Measurements from ENCODE around the gene OLFML3. TPM values are rescaled to one million over a fixed set of nuclear protein-coding genes. Genes with fewer than 3 reads are reported as not detected.

Gene OLFML3
- total RNA-seq, 4 donors from 2014 or later: 3.3 to 12.0 (median 7.8) TPM

GRCh38 chr1:113965703-113966412 lies 13.4 kb upstream of the OLFML3 start:
- no peak for DNase-seq
- TF ChIP-seq CTCF (IDR thresholded peaks at IDR 0.05): no peak
- no peak for TF ChIP-seq POLR2A (IDR thresholded peaks at IDR 0.05)
- H3K9me3 ChIP-seq: no peaks in the 10 kb centered on the region
- no peaks in the 10 kb centered on the region for H3K27me3 ChIP-seq
- no peak overlapping the region for H3K4me3 ChIP-seq
- no peak overlapping the region for H3K27ac ChIP-seq
- peaks cover 0 to 92% (median 0%) of the 10 kb centered on the region in 3 donors for H3K36me3 ChIP-seq
- H3K4me1 ChIP-seq: no peaks in the 10 kb centered on the region

GRCh38 chr1:113972954-113973353 lies 6.3 kb upstream of the OLFML3 start:
- H3K4me3 ChIP-seq: no peak overlapping the region
- TF ChIP-seq CTCF (IDR thresholded peaks at IDR 0.05) (no peak), POLR2A (IDR thresholded peaks at IDR 0.05) (no peak)
- H3K4me1 ChIP-seq: peaks cover 0 to 9% (median 0%) of the 10 kb centered on the region in 4 donors
- no peaks in the 10 kb centered on the region for H3K9me3 ChIP-seq
- DNase-seq: no peak
- no peak overlapping the region for H3K27ac ChIP-seq
- H3K27me3 ChIP-seq: no peaks in the 10 kb centered on the region
- H3K36me3 ChIP-seq: peaks cover 0 to 65% (median 0%) of the 10 kb centered on the region in 3 donors

- peaks cover 0 to 15% (median 0%) of the 10 kb centered on the region in 4 donors for H3K4me1 ChIP-seq
- no peak for DNase-seq
- H3K36me3 ChIP-seq: peaks cover 0 to 41% (median 0%) of the 10 kb centered on the region in 3 donors
- TF ChIP-seq CTCF (IDR thresholded peaks at IDR 0.05): no peak
- TF ChIP-seq POLR2A (IDR thresholded peaks at IDR 0.05): no peak
- H3K9me3 ChIP-seq: no peaks in the 10 kb centered on the region
- H3K4me3 ChIP-seq: no peak overlapping the region
- H3K27me3 ChIP-seq: no peaks in the 10 kb centered on the region
- H3K27ac ChIP-seq: peak overlapping the region in 1 of 4 donors; percentile 3
Observed at GRCh38 chr1:113975211-113975895, 3.9 kb upstream of the OLFML3 start.

DNA sequence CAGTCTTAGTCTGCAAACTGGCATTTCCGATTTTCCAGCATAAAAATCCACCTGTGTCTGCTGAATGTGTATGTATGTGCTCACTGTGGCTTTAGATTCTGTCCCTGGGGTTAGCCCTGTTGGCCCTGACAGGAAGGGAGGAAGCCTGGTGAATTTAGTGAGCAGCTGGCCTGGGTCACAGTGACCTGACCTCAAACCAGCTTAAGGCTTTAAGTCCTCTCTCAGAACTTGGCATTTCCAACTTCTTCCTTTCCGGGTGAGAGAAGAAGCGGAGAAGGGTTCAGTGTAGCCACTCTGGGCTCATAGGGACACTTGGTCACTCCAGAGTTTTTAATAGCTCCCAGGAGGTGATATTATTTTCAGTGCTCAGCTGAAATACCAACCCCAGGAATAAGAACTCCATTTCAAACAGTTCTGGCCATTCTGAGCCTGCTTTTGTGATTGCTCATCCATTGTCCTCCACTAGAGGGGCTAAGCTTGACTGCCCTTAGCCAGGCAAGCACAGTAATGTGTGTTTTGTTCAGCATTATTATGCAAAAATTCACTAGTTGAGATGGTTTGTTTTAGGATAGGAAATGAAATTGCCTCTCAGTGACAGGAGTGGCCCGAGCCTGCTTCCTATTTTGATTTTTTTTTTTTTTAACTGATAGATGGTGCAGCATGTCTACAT lies 2.5 kb upstream of the OLFML3 start:
- H3K36me3 ChIP-seq: peaks cover 0 to 27% (median 0%) of the 10 kb centered on the region in 3 donors
- peaks cover 0 to 21% (median 0%) of the 10 kb centered on the region in 4 donors for H3K4me1 ChIP-seq
- H3K27me3 ChIP-seq: no peaks in the 10 kb centered on the region
- no peak for TF ChIP-seq POLR2A (IDR thresholded peaks at IDR 0.05)
- peak in 3 of 6 experiments; percentile 9 to 27 (median 14) for TF ChIP-seq CTCF (IDR thresholded peaks at IDR 0.05)
- H3K9me3 ChIP-seq: no peaks in the 10 kb centered on the region
- no peak overlapping the region for H3K4me3 ChIP-seq
- H3K27ac ChIP-seq: no peak overlapping the region
- no peak for DNase-seq

DNA sequence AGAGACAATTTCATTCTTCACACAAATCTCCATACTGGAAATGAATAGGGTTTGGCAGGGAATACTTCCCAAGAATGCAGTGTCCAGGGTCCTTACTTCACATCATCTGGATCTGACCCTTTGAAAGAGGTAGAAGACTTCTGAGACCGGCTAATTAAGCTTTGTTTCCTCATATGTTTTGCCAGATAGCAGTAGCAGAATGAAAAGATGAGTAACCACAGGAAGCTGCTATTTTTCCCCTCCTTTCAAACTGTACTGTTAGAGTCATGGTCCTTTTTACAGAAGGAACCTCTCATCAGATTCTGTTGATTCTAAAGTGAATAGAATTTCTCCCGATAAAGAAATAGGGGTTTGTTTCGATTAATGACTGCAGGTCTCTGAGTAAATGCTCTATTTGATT lies 1.4 kb upstream of the OLFML3 start:
- H3K36me3 ChIP-seq: peaks cover 0 to 15% (median 0%) of the 10 kb centered on the region in 3 donors
- H3K27ac ChIP-seq: no peak overlapping the region
- H3K4me1 ChIP-seq: peaks cover 0 to 25% (median 0%) of the 10 kb centered on the region in 4 donors
- no peaks in the 10 kb centered on the region for H3K9me3 ChIP-seq
- no peak overlapping the region for H3K4me3 ChIP-seq
- TF ChIP-seq POLR2A (IDR thresholded peaks at IDR 0.05) (no peak), CTCF (IDR thresholded peaks at IDR 0.05) (no peak)
- no peaks in the 10 kb centered on the region for H3K27me3 ChIP-seq
- DNase-seq: no peak

All from Peyer's patch (tissue), 4 donors.